ENCODE measurements around the gene CSPG4. TPM values are rescaled to one million over a fixed set of nuclear protein-coding genes. Genes with fewer than 3 reads are reported as not detected.

Gene CSPG4
- total RNA-seq, 1 experiment from 2014 or later = 2.0 TPM

GRCh38 chr15:75706682-75706954 is 6.0 kb downstream of the CSPG4 start:
- no peak overlapping the region for H3K27ac ChIP-seq (ENCODE audit: insufficient read length, low read depth, low read length)

More at GRCh38 chr15:75706682-75706954, 6.0 kb downstream of the CSPG4 start:
- no peak for TF ChIP-seq CTCF (conservative IDR thresholded peaks at IDR 0.05)
- no peaks in the 10 kb centered on the region; the same call in 1 of the 2 replicates for H3K4me1 ChIP-seq (ENCODE audit: insufficient read depth, low read length)
- no peaks in the 10 kb centered on the region for H3K79me1 ChIP-seq (ENCODE audit: insufficient read depth, low read depth, low read length, poor library complexity, severe bottlenecking)
- no peaks in the 10 kb centered on the region for H3K9me3 ChIP-seq (ENCODE audit: control insufficient read depth, low read depth, low read length)
- H3K4me2 ChIP-seq (ENCODE audit: insufficient read depth, insufficient read length, low read length) = no peak overlapping the region
- no peak overlapping the region for H2AK5ac ChIP-seq (ENCODE audit: insufficient read length, low read length)
- no peak overlapping the region for H3K9ac ChIP-seq (ENCODE audit: extremely low read depth, insufficient read length, low read length)
- no peak overlapping the region for H4K91ac ChIP-seq (ENCODE audit: insufficient read length, low read depth, low read length)
- no peak overlapping the region for H2BK20ac ChIP-seq (ENCODE audit: low read depth, low read length, poor library complexity, severe bottlenecking)
- no peak overlapping the region for H2BK12ac ChIP-seq (ENCODE audit: insufficient read length, low read depth, low read length)
- H4K20me1 ChIP-seq (ENCODE audit: control insufficient read depth, insufficient read depth, insufficient read length) = no peaks in the 10 kb centered on the region
- Mint-ChIP-seq H3K9me3 (no peaks in the 10 kb centered on the region; a peak in 1 of 5 replicates), H3K27ac (0 out of 7 replicates have a peak overlapping the region, but pooled peaks of 1 of the 3 experiments have one; percentile 9), H3K27me3 (ENCODE audit: low read depth) (peaks cover 5% of the 10 kb centered on the region), H3K36me3 (ENCODE audit: insufficient read depth in 1 of 3, low read depth in 3 of 3) (no peaks in the 10 kb centered on the region), H3K4me3 (peak overlapping the region in 1 of 2 experiments; percentile 9; a peak in 1 of 5 replicates), H3K4me1 (peaks cover 2 to 18% of the 10 kb centered on the region in 2 experiments)
- no CpG with 5 or more reads among the region's 2 CpGs for WGBS (ENCODE audit: extremely low coverage, insufficient read length, low lambda C conversion rate)
- H2BK5ac ChIP-seq (ENCODE audit: insufficient read length, low read length) = no peak overlapping the region
- H3K18ac ChIP-seq (ENCODE audit: insufficient read length, low read depth, low read length) = no peak overlapping the region
- DNase-seq = no peak
- H2AFZ ChIP-seq (ENCODE audit: low read length) = no peak overlapping the region
- H3K4ac ChIP-seq (ENCODE audit: low read depth, low read length) = no peak overlapping the region
- H3K27me3 ChIP-seq (ENCODE audit: insufficient read depth, low read length) = no peaks in the 10 kb centered on the region
- no peak overlapping the region for H3T11ph ChIP-seq (ENCODE audit: low read length)
- H3K23ac ChIP-seq (ENCODE audit: insufficient read length, low read depth, low read length) = no peak overlapping the region
- no peak overlapping the region for H4K5ac ChIP-seq (ENCODE audit: insufficient read length, low read depth, low read length)
- H4K8ac ChIP-seq (replicated peaks; ENCODE audit: insufficient read length, low read depth, low read length) = no peak overlapping the region
- H3K14ac ChIP-seq (ENCODE audit: insufficient read depth, low read length) = no peak overlapping the region
- no peak overlapping the region for H2BK15ac ChIP-seq (ENCODE audit: low read depth, low read length)
- no peaks in the 10 kb centered on the region for H3K79me2 ChIP-seq (ENCODE audit: insufficient read depth, low read length)
- no peak overlapping the region for H2BK120ac ChIP-seq (ENCODE audit: low read depth, low read length, poor library complexity, severe bottlenecking)
- no peaks in the 10 kb centered on the region for H3K23me2 ChIP-seq (ENCODE audit: insufficient read length, low read depth, low read length, poor library complexity, severe bottlenecking)
- H3K56ac ChIP-seq (ENCODE audit: insufficient read length, low read depth, low read length) = no peak overlapping the region

Data from H9 (cell line).